GM18870 (cell line): ENCODE results near the gene SV2C.
A peak's percentile ranks its signal among the peaks of the same experiment; 100 is the strongest.
"Not testable (repeated sequence)": the region's sequence is repeated elsewhere in the genome, so short reads cannot be mapped to it uniquely, and the experiment has no call there.

Experiments
- ATAC-seq: cut with Tn5 transposase; IDR thresholded peaks from one replicate; pipeline ENCODE4 v1.9.1; 2021; ENCODE audit warnings: moderate library complexity; ENCODE audit not compliant: unreplicated experiment

Gene SV2C

DNA sequence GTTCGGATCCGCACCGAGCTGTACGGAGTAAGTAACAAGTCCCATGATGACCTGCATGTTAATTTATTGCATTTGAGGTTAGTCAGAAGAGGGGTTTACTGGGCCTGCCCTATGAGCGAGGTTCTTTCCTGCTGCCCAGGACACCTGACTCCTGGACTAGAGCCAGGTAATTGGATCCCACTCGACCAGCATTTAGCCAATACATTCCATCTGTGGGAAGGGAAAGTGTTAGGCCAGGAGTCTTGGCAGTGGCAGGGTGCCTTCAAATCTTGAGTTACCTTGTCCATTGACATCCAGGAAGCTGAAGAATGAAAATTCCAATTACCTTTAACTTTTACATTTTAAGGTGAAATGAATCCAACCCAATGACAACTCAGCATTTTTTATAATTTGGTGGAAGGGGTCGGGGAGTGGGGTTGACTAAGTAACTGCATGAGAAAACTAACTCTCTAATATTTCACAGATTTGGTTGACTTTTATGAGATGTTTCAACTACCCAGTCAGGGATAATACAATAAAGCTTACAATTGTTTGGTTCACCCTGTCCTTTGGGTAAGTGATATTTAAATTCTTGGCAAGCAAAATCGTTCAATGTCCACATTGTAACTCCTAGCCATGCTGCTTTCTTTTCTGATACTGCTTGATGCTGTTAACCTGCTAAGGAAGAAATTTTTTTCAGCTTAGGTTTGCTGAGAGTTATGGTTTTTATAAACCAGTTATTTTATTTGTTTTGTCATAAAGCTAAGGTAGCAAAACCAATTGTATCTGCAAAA is 208.3 kb downstream of the SV2C start:
- ATAC-seq: no peak

DNA sequence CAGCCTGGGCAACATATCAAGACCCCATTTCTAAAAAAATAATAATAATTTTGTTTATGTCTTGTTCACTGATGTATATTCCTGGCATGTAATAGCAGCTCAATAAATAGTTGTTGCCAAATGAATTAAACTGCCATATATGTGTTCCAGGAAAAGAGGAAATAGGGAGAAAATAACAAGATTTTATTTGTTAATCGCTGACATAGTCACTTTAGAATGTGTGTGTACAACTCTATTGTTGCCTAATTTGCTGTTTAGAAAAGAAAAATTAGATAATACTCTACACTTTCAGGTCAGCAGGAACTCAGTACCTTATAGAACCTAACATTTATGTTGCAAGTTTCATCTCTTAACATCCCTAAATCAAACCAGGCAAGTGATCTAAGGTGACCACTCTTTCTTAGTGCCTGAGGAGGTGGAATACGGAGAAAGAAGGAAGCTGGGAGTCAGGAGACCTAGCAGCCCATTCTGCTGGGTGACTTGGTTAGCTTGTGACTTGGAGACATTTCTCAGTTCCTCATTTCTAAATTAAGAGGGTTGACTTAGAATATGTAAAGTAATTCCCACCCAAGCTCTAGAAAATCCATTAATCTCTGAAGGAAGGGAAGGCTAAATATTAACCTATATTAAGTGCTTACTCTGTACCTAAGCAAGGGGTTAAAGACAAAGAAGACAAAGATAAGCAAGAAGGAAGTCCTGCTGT is 209.6 kb downstream of the SV2C start:
- ATAC-seq: peak; percentile 83

DNA sequence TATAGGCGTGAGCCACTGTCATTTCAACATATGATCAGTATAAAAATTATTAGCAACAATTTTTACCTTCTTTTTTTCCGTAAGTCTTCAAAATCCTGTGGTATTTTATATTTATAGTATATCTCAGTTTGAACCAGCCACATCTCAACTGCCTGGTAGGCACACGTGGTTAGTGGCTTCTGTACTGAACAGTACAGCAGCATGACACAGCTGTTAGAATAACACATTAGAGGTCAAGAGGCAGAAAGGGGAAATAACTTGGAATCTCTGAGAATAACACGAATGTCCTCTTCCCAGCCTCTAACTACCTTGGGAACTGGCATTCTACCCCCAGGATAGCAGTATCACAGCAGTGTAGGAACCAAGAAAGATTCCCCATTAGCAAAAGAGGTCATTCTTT is 211.4 kb downstream of the SV2C start:
- no peak for ATAC-seq

DNA sequence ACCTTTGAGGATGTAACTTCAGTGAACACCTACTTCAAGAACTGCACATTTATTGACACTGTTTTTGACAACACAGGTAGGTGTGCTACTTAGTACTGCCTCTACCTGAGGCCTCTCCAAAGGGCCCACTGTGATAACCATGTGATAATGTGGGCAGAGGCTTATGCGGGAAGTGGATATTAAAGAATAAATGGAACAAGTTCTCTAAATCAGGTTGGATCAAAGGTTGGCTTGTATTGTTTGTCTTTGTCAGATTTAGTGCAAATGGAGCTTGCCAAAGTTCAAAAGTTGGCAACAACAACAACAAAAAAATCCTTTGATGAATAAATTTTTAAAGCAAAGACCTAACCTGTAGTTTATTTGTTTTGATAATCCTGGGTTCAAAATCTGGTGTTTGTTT is 215.7 kb downstream of the SV2C start:
- ATAC-seq: no peak

DNA sequence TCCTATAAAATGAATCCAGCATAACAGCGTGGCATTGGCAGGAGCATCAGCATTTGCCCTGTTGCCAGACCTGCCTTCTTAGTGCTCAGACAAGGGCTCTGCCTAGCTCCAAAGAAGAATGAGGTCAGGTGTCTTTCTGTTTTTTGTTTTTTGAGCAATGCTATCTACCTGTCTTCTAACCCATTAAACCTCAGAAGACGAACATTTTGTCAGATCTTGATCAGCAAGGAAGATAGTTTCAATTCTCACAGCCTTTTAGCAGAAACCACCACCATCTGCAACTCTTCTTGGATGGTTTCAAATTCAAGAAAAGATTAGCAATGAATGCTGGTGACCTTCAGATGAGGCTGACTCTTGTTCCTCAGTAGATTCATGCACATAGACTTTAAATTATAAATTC is 216.4 kb downstream of the SV2C start:
- no peak for ATAC-seq

DNA sequence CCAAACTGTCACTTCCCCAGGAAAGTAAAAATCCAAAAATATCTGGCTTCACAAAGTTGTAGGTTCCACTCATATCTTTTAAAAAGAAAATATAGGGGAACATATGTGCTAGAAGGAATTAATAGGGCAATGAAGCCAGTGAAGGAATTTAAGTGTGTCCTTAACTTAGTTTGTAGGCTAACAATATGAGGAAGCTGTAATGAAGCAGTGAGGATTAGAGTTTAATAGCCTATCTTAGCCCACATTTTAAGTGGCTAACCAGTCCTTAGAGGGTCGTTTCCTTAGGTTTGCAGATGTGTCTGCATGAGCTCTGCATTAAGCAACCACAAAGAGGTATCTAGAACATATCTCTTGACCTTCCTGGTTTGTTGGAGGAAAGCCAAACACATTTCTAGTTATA is 218.7 kb downstream of the SV2C start:
- ATAC-seq: not testable (repeated sequence)

DNA sequence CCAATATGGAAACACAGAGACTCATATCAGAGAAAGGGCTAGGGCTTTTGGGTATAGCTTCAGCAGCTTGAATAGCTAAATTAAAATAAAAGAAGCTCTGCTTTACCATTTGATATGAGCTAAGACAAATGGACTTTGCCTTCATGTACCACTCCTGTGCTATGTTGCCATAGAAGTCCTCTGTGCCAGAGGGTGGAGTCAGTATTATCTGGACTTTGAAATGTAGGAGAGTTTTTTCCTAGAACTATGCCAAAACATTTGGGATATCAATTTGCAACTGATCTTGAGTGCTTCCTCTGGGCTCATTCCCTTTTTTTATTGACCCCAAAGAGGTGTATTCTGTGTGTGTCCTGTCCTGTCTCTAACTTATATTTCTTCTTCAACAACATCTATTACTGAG is 219.5 kb downstream of the SV2C start:
- ATAC-seq: not testable (repeated sequence)

DNA sequence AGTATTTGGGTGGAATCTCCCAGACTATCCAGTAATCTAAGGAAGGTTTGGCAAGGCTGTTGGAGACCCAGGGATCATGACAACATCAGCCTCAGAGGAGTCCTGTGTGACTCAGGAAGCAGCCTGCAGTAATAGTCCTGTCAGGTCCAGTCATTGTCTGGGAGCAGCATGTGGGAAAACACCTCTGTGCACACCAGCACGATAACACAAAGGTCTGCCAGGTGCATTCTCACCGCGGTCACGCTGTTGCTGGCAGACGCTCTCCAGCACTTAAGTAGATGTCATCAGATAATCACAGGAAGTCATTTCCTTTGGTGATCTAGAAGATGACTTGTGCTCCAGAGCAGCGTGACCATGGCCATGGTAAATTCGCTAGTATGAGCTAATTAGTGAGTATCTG is 220.7 kb downstream of the SV2C start:
- ATAC-seq: peak; percentile 51

DNA sequence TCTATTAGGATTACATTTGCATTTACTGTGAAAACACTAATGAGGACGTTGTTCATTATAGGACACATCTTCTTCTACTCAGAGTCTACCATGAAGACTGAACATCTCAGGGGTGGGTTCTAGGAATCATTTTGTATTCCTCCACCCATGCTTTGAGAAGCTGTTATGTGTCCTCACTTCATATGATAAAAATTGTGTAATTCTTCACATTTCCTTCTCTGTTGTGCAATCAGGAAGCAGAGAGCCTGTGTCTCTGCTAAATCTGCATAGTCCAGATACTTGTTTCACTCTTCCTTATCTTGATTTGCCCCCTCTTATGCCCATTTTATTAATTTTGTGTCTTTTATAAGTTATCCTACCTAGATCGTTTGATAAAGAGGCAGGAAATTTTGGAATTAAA is 222.1 kb downstream of the SV2C start:
- no peak for ATAC-seq

DNA sequence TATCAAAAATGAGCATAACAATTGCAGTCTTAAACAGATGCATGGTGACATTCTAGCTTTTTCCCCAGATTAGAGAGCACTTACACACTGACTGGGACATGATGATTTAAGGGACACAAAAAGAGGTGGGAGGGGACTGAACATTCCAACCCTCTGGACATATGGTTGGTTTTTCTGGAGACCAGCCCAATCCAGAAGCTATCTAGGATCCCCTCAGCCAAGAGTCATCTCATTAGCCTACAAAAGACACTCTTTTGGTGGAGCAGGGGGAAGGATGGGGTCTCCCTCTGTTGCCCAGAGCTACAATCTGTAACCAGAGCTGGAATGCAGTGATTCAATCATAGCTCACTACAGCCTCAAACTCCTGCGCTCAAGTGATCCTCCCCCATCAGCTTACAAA is 222.6 kb downstream of the SV2C start:
- ATAC-seq: no peak

DNA sequence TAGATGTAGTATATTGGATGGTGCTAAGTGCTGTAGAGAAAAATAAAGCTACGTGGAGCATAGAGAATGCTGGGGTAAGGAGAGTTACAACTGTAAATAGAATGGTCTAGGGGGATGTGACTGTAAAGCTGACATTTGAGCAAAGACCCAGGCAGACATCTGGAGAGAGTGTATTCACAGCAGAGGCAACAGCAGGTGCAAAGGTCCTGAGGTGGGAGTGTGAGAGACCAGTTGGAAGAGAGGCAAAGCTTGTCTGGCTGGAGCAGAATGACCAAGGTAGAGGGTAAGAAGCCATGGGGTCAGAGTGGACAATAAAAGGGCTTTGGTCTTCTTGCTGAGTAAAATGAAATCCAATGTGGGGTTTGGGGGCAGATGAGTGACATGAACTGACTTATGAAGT is 227.0 kb downstream of the SV2C start:
- ATAC-seq: no peak

DNA sequence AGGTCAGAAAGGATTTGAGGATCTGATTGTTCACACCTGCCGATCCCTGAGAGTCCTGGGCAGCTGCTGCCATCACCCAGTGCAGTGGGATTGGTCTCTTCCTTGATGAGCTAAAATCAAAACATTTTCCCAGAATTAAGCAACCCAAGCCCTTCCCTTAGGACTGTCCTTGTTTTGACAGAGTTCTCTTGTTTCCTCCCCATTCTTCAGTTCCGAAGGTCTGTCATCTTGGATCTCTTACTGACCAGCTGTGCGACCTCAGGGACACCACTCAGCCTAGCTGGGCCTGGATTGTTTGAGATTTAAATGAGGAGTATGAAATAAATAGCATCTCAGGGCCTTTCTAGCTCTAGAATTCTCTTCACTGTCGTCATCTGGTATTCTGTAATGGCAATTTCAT is 229.6 kb downstream of the SV2C start:
- ATAC-seq: no peak

DNA sequence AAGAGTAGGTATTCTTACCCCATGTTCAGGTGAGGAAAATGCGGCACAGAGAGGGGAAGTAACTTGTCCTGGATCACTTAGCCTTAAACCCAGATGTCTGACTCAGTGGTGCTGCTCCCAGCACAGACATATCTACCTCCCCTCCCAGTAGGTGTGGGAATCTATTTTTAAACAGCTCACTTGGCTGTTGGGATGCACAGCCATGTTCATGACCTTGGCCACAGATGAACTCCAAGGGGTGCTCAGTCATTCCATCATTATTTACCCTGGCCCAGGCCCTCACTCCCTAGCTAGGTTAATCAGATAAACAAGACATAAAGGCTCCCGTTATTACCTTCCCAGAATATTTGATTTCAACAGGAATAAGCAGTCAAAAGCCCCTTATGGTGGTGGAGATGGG is 231.5 kb downstream of the SV2C start:
- no peak for ATAC-seq

DNA sequence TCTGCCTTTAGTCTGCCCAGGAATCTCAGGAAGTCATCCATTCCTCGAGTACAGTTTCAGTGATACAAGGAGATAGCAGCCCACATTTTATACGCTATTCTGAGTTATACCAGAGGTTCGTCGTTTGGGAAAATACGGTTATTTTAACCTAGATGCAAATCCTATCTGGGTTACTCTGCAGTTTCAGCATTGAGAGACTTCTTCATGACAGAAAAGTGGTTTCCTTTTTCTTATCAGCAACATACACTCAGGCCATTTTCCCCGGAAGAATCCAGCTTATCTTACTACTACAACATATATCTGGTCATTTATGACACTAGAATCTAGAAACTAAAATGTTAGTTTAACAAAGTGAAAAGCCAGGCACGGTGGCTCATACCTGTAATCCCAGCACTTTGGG is 236.5 kb downstream of the SV2C start:
- ATAC-seq: no peak

DNA sequence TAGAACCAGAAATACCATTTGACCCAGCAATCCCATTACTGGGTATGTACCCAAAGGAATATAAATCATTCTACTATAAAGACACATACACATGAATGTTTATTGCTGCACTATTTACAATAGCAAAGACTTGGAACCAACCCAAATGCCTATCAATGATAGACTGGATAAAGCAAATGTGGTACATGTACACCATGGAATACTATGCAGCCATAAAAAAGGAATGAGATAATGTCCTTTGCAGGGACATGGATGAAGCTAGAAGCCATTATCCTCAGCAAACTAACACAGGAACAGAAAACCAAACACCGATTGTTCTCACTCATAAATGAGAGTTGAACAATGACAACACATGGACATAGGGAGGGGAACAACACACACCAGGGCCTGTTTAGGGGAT is 240.3 kb downstream of the SV2C start:
- ATAC-seq: not testable (repeated sequence)

DNA sequence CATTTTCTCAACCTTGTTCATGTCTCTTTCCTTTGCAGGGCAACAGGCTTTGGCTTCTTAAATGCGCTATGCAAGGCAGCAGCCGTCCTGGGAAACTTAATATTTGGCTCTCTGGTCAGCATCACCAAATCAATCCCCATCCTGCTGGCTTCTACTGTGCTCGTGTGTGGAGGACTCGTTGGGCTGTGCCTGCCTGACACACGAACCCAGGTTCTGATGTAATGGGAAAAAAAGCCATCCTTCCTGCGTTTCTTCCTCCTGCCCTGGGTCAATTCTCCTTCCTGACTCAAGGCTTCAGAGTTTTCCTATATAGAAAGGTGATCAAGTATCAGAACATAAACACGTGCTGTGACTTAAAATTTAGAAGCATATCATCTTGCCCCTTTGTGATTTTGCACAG is 242.1 kb downstream of the SV2C start:
- no peak for ATAC-seq

DNA sequence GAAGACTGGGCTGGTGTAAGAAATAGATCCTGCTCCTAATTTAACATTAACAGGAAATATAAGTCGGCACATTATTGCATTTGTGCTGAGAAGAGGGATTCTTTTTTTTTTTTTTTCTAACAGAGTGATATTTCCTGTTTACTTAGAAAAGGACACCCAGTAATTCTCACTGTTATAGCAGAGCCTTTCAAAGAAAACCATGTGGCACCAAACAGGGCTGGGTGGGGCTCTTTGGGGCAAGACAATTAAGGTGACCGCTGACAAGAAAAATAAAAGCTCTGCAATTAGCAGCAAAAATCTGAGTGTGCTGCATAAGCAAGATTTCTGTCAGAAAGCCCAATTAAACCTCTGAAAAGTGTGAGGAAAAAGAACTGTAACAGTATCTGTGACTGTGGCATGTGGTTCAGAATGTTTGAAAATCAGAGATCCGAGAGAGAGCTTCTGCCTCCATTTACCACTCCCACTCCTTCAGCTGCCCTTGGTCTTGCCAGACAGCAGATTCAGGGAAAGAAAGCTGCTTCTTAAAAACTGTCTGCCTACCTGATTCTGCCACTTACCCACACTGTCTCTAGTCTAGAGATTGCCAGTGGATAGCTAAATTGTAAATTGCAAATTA is 242.8 kb downstream of the SV2C start:
- ATAC-seq: no peak

DNA sequence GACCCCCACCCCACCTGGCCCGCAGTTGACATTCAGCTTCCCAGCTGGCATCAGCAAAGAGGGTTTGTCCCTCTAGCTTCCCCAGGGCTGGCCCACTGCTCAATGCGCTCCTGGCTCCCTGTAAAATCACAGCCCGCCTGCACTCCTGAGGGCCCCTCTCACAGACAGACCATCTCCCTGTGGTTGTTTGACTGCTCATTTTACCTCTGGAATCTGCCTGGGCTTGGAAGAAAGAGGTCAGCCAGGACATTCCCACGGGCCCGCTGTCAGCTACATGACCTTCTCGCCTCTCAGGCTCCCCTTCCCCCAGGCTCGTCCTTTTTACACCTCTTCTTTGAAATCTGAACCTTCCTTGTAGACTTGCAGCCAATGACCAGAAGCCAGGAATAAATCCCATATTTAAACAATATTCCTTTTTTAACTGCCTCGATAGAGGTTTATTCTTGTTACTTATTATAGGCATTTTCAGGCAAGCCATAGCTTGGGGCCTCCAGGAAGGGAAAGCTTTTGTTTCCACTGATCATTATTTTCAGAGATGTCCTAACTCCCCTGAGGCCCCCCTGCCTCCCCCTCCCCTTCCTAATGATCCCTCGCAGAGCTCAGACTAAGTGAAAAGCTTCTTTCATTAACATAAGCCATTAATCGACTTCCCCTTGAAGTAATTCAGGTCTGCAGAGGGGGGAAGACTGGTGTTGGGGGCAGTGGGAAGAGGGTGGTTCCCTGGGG is 243.6 kb downstream of the SV2C start:
- no peak for ATAC-seq

DNA sequence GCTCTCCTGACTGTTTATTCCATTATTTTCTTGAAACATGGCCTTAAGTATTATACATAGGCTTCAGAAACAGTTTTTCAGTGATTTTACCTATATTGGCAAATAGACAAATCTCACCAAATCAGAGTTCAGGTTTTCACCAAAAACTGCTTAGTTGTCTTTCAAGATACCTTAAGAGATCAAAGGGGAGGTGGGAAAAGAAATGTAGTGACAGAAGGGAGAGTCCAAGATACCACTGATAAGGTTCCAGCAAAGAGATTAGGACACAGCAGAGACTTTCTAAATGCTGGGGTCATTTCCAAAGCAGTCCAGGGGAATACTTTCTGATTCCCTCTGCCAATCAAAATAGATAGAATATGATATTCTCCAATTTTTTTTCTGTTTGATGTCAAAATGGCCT is 246.2 kb downstream of the SV2C start:
- ATAC-seq: no peak

DNA sequence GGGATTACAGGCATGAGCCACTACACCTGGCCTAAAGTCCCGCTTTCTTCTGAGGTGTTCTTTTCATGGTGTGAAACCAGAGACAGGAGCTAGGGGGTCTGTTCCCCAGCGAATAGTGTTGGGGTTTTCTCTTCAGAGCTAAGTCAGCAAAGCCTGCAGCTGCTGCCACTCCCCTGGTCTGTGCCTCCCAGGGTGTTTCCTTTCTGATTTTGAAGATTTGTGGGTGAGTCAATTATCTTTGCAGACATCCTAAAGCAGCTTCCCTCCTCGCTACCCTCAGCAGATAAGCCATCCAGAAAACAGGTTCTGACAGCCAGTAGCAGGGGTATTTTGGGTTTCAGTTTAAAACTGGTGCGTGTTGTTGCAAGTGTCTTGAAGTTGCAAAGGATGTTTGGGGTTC is 247.9 kb downstream of the SV2C start:
- no peak for ATAC-seq

DNA sequence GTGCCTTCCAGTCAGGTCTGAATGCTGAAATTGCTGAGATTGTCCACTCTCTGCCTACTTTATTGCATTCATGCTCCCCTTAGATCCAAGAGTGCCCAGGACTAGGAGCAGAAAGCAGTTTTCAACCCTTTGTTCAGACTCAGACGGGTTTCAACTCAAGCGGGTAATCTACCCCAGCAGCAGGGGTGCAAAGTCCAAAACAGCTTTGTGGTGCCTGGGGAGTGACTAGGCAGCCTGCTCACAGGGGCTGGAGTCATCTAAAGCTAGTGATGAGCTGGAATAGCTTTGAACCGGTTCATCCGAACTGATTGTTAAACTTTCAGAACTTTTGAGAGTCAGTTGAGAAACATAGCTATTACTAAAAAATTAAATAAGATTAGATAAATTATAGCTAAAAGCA is 248.9 kb downstream of the SV2C start:
- no peak for ATAC-seq
